Measurements from ENCODE around the gene FAM89B.

GRCh38 chr11:65559535-65559934 lies 12.8 kb upstream of the FAM89B start:
- TF ChIP-seq, protein P1, sequence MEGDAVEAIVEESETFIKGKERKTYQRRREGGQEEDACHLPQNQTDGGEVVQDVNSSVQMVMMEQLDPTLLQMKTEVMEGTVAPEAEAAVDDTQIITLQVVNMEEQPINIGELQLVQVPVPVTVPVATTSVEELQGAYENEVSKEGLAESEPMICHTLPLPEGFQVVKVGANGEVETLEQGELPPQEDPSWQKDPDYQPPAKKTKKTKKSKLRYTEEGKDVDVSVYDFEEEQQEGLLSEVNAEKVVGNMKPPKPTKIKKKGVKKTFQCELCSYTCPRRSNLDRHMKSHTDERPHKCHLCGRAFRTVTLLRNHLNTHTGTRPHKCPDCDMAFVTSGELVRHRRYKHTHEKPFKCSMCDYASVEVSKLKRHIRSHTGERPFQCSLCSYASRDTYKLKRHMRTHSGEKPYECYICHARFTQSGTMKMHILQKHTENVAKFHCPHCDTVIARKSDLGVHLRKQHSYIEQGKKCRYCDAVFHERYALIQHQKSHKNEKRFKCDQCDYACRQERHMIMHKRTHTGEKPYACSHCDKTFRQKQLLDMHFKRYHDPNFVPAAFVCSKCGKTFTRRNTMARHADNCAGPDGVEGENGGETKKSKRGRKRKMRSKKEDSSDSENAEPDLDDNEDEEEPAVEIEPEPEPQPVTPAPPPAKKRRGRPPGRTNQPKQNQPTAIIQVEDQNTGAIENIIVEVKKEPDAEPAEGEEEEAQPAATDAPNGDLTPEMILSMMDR (optimal IDR thresholded peaks at IDR 0.05 in 1 of 3, IDR thresholded peaks at IDR 0.05 in 1 of 3, conservative IDR thresholded peaks at IDR 0.05 in 1 of 3; ENCODE audit: extremely low read depth in 1 of 3, insufficient read depth in 2 of 3, low read length in 3 of 3): no peak
- TF ChIP-seq EZH2 (IDR thresholded peaks at IDR 0.05; ENCODE audit: low read length): no peak

Measured in keratinocyte (primary cell).